GM23248 (cell line): ENCODE data around the gene RPH3AL.

Source experiments
- EZH2 ChIP-seq: fragments of 200-600 bp; sonication (generic); IDR thresholded peaks from 2 replicates; pipeline ENCODE4 v1.6.1; 2018; ENCODE audit warnings: antibody characterized with exemption, mild to moderate bottlenecking; ENCODE audit not compliant: insufficient read depth, poor library complexity, severe bottlenecking
- EZH2phosphoT487 ChIP-seq: fragments of 200-600 bp; sonication (generic); IDR thresholded peaks from 2 replicates; pipeline ENCODE4 v1.6.1; 2018; ENCODE audit warnings: antibody characterized with exemption, moderate library complexity, mild to moderate bottlenecking, low read depth; ENCODE audit not compliant: insufficient read depth

- TF ChIP-seq EZH2phosphoT487 (no peak), EZH2 (no peak)
These were observed 32.5 kb downstream of the RPH3AL start for GRCh38 chr17:320139-320538.
